Right lobe of liver (tissue), 4 donors: Measurements from ENCODE around the gene RANBP2.

Source experiments
- POLR2A ChIP-seq: fragments of 450-650 bp; IDR thresholded peaks from one replicate; pipeline ENCODE4 v1.6.1; 2017; ENCODE audit warnings: antibody characterized with exemption, mild to moderate bottlenecking
- TF ChIP-seq, protein P1 (sequence below), 4 donors: fragments of 200-600 bp in 3 of 4; fragments of 450-650 bp in 1 of 4; IDR thresholded peaks; one replicate each; pipeline versions ENCODE4 v1.5.1 to v1.8.0; 2016 to 2022; ENCODE audit warnings: antibody characterized with exemption in 4 of 4, mild to moderate bottlenecking in 2 of 4
- donor health status: DM: no; HTN: no; CAD: no.
- donor health status: DM: no; HTN: no; CAD: no.
- donor health status: DM: no; HTN: yes; CAD: no.

DNA sequence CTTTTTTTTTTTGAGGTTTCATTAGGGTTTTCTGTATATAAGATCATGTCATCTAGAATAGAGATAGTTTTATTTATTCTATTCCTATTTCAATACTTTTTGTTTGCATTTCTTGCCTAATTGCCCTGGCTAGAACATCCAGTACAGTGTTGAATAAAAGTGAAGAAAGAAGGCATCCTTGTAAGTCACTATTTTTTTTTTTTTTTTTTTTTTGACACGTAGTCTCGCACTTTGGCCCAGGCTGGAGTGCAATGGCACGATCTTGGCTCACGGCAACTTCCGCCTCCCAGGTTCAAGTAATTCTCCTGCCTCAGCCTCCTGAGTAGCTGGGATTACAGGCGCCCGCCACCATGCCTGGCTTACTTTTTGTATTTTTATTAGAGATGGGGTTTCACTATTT lies 27.8 kb upstream of the RANBP2 start:
- TF ChIP-seq POLR2A, result no peak
- TF ChIP-seq, protein P1, sequence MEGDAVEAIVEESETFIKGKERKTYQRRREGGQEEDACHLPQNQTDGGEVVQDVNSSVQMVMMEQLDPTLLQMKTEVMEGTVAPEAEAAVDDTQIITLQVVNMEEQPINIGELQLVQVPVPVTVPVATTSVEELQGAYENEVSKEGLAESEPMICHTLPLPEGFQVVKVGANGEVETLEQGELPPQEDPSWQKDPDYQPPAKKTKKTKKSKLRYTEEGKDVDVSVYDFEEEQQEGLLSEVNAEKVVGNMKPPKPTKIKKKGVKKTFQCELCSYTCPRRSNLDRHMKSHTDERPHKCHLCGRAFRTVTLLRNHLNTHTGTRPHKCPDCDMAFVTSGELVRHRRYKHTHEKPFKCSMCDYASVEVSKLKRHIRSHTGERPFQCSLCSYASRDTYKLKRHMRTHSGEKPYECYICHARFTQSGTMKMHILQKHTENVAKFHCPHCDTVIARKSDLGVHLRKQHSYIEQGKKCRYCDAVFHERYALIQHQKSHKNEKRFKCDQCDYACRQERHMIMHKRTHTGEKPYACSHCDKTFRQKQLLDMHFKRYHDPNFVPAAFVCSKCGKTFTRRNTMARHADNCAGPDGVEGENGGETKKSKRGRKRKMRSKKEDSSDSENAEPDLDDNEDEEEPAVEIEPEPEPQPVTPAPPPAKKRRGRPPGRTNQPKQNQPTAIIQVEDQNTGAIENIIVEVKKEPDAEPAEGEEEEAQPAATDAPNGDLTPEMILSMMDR (IDR thresholded peaks at IDR 0.05), result no peak
